Body of pancreas (tissue), 4 donors: ENCODE data around the gene TCEANC. TPM values are rescaled to one million over a fixed set of nuclear protein-coding genes. Genes with fewer than 3 reads are reported as not detected.
A peak's percentile ranks its signal among the peaks of the same experiment; 100 is the strongest.

Experiments
- ATAC-seq: fragments of 150-250 bp; one replicate; pipeline ENCODE4 v1.9.1; 2016
- DNase-seq, 4 donors: peaks; one replicate each; pipeline ENCODE4 v3.0.0-alpha.2; 2019
- H3K27ac ChIP-seq, 4 donors: fragments of 200-600 bp; sonication (generic); 1 replicate in 3 of 4; 2 replicates in 1 of 4; pipeline versions ENCODE4 v1.5.1 to v1.6.1; 2016 to 2019; ENCODE audit warnings: mild to moderate bottlenecking in 1 of 4, mixed read lengths in 1 of 4, moderate library complexity in 1 of 4
- H3K27me3 ChIP-seq, 2 donors: fragments of 200-600 bp; sonication (generic); one replicate each; pipeline ENCODE4 v1.6.0; 2016; ENCODE audit warnings: mild to moderate bottlenecking in 1 of 2
- H3K36me3 ChIP-seq, 2 donors: fragments of 200-600 bp; sonication (generic); replicated peaks in 1 of 2; 2 replicates each; pipeline ENCODE4 v1.5.1; 2016; ENCODE audit warnings: low read depth in 2 of 2; ENCODE audit not compliant: insufficient read depth in 1 of 2
- H3K4me1 ChIP-seq: fragments of 200-600 bp; sonication (generic); one replicate; pipeline ENCODE4 v1.6.0; 2016
- H3K4me3 ChIP-seq, 2 donors: fragments of 200-600 bp; sonication (generic); 1 replicate in 1 of 2; 2 replicates in 1 of 2; pipeline ENCODE4 v1.5.1; 2016 to 2019
- H3K9me3 ChIP-seq, 3 donors: fragments of 200-600 bp; sonication (generic); 1 replicate in 2 of 3; 2 replicates in 1 of 3; pipeline ENCODE4 v1.5.1; 2016
- POLR2A ChIP-seq, 3 donors: fragments of 450-650 bp; IDR thresholded peaks; one replicate each; pipeline ENCODE4 v1.6.1; 2016; ENCODE audit warnings: antibody characterized with exemption in 3 of 3, mild to moderate bottlenecking in 2 of 3
- WGBS, 2 donors: methylation state at CpG; one replicate each; pipeline ENCODE4 v1.1.5; 2017; 5-methylcytosine and 5-hydroxymethylcytosine counted together
- intact Hi-C: fragments of 100-400 bp; cut with DNase I; formaldehyde crosslinking; loops from one replicate; pipeline ENCODE4 v1.15.1; 2023
- total RNA-seq, 2 donors: library from RNA; depleted of rRNA; stranded (reverse); fragments of >200 nt; gene quantifications; one replicate each; pipeline ENCODE4 v1.1.0, GENCODE V29; 2016
- TF ChIP-seq, protein P1 (sequence below), 7 experiments: fragments of 450-650 bp in 4 of 7; fragments of 200-600 bp in 3 of 7; sonication (generic) in 3 of 7; IDR thresholded peaks; one replicate each; pipeline ENCODE4 v1.5.1; 2016 to 2019; ENCODE audit warnings: antibody characterized with exemption in 7 of 7

Gene TCEANC
- total RNA-seq, 2 donors from 2014 or later = 3.1 to 5.3 TPM

DNA sequence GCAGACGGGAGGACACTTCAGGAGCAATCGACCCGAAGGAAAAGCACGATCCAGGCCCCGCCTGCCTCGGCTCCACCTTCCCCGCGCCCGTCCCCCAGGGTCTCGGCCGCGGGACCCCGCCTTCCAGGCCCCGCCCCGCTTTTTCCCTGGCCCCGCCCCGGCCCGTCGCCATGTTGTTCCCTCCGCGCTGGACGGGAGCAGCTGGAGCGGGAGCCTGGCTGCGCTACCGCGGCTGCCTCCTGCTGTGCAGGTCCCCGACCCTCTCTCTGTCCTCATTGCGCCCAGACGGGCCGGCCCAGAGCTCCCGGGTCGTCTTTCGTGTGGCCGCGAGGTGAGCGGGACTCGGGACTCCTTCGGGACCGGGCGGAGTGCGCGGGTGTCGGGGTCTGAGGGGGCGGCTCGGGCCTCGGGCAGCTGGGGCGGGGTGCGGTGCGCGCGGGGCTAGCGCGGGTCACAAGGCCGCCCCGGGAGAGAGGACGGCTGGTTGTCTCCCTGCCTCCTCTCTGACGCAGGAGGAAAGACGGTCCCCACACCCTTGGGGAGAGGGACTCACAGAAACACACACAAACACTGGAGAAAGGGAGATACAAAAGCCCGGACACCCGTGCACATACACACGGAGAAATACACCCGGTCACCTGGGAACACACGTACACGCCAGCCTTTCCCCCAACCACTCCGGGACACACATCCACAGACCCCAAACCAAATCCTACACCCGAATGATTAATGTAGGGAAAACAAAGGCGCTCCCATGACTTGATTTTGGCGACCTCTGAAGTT, 36.2 kb downstream of the TCEANC start, which contains the start of gene RAB9A:
RAB9A (plus strand) TSS at position 171 of the 783 bp plus-strand sequence. CDS start 19,619 bp downstream, outside the sequence.
- DNase-seq (peak; percentile 84 to 91 (median 86)), ATAC-seq (peak; percentile 93)
- Histone ChIP-seq H3K4me1 (peaks cover 30% of the 10 kb centered on the region), H3K36me3 (no peaks in the 10 kb centered on the region), H3K9me3 (no peaks in the 10 kb centered on the region), H3K27ac (peak within 1 kb of the TSS; percentile 83 to 99 (median 95)), H3K27me3 (no peaks in the 10 kb centered on the region), H3K4me3 (peak within 1 kb of the TSS; percentile 37 to 41)
- intact Hi-C loops = no loop called here
- TF ChIP-seq, protein P1, sequence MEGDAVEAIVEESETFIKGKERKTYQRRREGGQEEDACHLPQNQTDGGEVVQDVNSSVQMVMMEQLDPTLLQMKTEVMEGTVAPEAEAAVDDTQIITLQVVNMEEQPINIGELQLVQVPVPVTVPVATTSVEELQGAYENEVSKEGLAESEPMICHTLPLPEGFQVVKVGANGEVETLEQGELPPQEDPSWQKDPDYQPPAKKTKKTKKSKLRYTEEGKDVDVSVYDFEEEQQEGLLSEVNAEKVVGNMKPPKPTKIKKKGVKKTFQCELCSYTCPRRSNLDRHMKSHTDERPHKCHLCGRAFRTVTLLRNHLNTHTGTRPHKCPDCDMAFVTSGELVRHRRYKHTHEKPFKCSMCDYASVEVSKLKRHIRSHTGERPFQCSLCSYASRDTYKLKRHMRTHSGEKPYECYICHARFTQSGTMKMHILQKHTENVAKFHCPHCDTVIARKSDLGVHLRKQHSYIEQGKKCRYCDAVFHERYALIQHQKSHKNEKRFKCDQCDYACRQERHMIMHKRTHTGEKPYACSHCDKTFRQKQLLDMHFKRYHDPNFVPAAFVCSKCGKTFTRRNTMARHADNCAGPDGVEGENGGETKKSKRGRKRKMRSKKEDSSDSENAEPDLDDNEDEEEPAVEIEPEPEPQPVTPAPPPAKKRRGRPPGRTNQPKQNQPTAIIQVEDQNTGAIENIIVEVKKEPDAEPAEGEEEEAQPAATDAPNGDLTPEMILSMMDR (IDR thresholded peaks at IDR 0.05) = no peak
- peak; percentile 89 to 96 (median 92) for TF ChIP-seq POLR2A (IDR thresholded peaks at IDR 0.05)
- WGBS, 2 donors = 0% methylated on average over 9 to 44 of the region's 68 CpGs

DNA sequence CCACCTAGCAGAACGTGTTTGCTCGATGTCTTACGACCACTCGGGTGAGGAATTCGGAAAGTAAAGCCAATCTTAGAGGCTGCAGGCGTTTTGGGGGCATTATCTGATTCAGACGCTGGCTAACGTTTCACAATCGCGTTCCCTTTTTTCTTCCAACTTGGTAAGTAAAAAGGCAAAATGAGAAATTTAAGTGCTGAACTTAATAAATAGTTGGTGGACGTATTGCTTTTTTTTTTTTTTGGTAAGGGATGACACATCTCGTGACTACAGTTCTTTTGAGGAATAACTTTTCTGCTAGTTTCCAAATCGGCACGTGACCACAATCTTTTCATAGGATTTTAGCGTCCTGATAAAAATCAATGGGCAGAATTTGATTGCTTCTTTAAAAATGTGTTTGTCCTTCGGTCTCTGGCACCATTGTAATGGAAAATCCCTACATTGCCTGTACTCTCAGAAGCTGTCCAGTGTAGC, 36.8 kb downstream of the TCEANC start:
- H3K36me3 ChIP-seq = no peaks in the 10 kb centered on the region
- peak overlapping the region; percentile 37 to 41 for H3K4me3 ChIP-seq
- peak overlapping the region; percentile 83 to 99 (median 95) for H3K27ac ChIP-seq
- TF ChIP-seq, protein P1 (IDR thresholded peaks at IDR 0.05) = no peak
- no peak for TF ChIP-seq POLR2A (IDR thresholded peaks at IDR 0.05)
- ATAC-seq (no peak), DNase-seq (no peak)
- H3K9me3 ChIP-seq = no peaks in the 10 kb centered on the region
- WGBS, 2 donors = 0% methylated on average over 16 of the region's 16 CpGs
- intact Hi-C loops = no loop called here
- H3K27me3 ChIP-seq = no peaks in the 10 kb centered on the region
- H3K4me1 ChIP-seq = peaks cover 36% of the 10 kb centered on the region

DNA sequence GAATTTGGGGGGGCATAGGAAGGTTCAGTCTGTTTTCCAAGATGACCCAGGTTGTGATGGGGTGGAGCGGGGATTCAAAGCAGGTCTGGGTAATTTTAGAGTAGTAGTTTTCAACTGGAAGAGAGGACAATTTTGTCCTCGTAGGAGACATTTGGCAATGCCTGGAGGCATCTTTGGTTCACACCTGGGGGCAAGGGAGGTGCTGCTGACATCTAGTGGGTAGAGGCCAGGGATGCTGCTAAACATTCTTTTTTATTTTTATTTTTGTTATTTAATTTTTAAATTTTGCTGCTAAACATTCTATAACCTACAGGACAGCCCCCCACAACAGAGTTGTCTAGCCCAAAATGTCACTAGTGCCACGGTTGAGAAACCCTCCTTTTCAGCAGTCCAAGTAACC, 37.9 kb downstream of the TCEANC start:
- no peak for TF ChIP-seq POLR2A (IDR thresholded peaks at IDR 0.05)
- TF ChIP-seq, protein P1 (IDR thresholded peaks at IDR 0.05) = peak in 2 of 7 experiments; percentile 10 to 11
- peak overlapping the region in 3 of 4 donors; percentile 92 to 99 (median 98) for H3K27ac ChIP-seq
- no peak for DNase-seq
- H3K9me3 ChIP-seq = no peaks in the 10 kb centered on the region
- no peak overlapping the region for H3K4me3 ChIP-seq
- 43 to 50% methylated on average over 3 of the region's 3 CpGs for WGBS, 2 donors
- no peak for ATAC-seq
- H3K4me1 ChIP-seq = peaks cover 43% of the 10 kb centered on the region
- no peaks in the 10 kb centered on the region for H3K27me3 ChIP-seq
- H3K36me3 ChIP-seq = no peaks in the 10 kb centered on the region
- intact Hi-C loops = no loop called here

DNA sequence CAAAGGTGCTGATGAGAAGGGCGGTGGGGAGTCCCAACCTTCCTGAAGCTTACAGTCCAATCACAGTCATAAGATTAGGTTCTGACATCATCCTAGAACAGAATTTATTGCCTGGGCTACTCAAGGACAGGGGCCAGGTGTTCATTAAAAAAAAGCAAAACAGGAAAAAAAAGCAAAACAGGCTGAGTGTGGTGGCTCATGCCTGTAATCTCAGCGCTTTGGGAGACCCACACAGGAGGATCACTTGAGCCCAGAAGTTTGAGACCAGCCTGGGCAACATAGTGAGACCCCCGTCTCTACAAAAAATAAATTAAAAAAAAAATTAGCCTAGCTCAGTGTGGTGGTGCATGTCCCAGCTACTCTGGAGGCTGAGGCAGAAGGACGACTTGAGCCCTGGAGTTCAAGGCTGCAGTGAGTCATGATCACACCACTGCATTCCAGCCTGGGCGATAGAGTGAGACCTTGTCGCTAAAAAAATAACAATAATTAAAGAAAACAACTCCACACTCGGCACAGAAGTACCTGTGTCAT, 39.0 kb downstream of the TCEANC start:
- no peak for TF ChIP-seq POLR2A (IDR thresholded peaks at IDR 0.05)
- TF ChIP-seq, protein P1 (IDR thresholded peaks at IDR 0.05) = no peak
- H3K36me3 ChIP-seq = no peaks in the 10 kb centered on the region
- H3K4me1 ChIP-seq = peaks cover 43% of the 10 kb centered on the region
- no peaks in the 10 kb centered on the region for H3K27me3 ChIP-seq
- ATAC-seq = peak; percentile 33
- no peaks in the 10 kb centered on the region for H3K9me3 ChIP-seq
- WGBS, 2 donors = 19 to 25% methylated on average over 6 to 7 of the region's 7 CpGs
- H3K27ac ChIP-seq = peak overlapping the region in 3 of 4 donors; percentile 58 to 99 (median 66)
- intact Hi-C loops = no loop called here
- H3K4me3 ChIP-seq = no peak overlapping the region
- peak; percentile 11 to 42 (median 26) for DNase-seq
